HG03442 (cell line): ENCODE data around the gene ECI1.
"Not testable (repeated sequence)": the region's sequence is repeated elsewhere in the genome, so short reads cannot be mapped to it uniquely, and the experiment has no call there.

Experiments
- ATAC-seq: cut with Tn5 transposase; IDR thresholded peaks from one replicate; pipeline ENCODE4 v1.9.1; 2021; ENCODE audit warnings: mild to moderate bottlenecking, moderate library complexity; ENCODE audit not compliant: unreplicated experiment

Gene ECI1

DNA sequence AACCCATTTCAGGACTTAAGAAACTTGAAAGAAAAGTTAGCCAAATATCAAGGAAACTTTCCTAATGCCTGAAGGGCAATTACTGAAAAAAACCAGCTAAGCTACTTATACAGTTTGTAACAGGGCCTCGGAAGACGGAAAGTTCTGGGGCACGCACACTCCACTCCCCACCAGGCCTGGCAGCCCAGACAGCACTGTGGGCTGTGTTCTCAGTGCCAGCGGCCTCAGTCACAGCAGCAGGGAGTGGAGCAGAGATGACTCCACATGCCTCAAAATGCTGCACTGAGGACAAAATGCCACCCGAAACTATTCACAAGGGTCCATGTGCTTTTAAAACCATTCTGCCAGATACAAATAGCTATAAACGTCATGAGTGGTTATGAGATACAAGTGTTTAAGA is 6.3 kb upstream of the ECI1 start:
- ATAC-seq, result no peak

- ATAC-seq, result no peak
Observed at GRCh38 chr16:2256531-2257140, 5.2 kb upstream of the ECI1 start.

DNA sequence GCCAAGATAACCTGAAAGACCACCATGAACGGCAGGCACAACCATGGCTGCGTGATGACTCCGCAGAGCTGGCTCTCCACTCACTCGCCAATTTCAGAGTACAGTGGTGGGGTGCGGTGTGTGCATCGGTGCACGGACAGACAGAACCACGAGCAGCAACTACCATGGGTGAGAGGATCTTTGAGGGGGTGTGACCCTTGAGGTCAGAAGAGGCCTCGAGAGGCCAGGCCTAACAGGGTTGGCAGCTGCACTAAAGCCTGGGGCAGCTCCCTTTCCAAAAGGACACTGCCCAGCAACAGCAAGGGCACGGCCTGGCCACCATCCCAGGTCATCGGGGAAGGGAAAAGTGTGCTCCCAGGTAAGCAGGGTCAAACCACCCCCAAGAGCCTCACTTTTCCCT is 1.9 kb upstream of the ECI1 start:
- no peak for ATAC-seq

DNA sequence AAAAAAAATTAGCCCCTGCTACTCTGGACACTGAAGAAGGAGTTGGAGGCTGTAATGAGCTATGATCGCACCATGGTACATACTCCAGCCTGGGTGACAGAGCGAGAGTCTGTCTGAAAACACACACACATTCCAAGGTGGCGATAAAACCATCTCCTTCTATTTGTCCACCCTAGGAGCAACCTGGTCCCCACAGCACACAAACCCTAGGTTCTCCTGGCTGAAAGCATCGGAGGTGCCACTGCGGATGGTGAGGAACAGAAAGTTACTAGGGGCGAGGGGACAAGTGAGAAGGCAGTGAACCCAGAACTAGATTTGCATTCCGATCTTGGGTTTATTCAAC is 1.4 kb upstream of the ECI1 start:
- ATAC-seq, result no peak

DNA sequence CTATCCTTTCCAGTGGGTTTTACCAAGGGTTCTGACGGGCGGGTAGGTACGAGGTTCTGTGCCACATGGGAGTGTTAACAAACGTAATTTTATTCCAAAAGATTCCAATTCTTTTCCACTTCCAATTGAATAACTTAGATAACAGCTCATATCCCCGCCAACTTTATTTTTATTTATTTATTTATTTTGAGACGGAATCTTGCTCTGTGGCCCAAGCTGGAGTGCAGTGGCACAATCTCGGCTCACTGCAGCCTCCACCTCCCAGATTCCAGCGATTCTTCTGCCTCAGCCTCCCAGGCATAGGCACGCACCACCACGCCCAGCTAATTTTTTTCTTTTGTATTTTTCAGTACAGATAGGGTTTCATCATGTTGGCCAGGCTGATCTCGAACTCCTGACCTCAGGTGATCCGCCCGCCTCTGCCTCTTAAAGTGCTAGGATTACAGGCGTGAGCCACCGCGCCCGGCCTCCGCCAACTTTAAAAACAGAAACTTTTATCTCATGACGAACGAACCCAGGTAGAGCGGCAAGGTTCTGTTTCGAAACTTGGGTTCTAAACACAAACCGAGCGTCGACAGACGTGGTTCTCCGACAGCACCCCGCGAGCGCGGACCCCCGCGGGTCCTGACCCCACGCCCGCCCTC is 613 bp downstream of the ECI1 start:
- ATAC-seq, result no peak

- no peak for ATAC-seq
Observed at GRCh38 chr16:2246301-2246885, 5.0 kb downstream of the ECI1 start.

- no peak for ATAC-seq
Observed at GRCh38 chr16:2244926-2245795, 6.2 kb downstream of the ECI1 start.

- no peak for ATAC-seq
Observed at GRCh38 chr16:2244301-2244700, 7.1 kb downstream of the ECI1 start.

DNA sequence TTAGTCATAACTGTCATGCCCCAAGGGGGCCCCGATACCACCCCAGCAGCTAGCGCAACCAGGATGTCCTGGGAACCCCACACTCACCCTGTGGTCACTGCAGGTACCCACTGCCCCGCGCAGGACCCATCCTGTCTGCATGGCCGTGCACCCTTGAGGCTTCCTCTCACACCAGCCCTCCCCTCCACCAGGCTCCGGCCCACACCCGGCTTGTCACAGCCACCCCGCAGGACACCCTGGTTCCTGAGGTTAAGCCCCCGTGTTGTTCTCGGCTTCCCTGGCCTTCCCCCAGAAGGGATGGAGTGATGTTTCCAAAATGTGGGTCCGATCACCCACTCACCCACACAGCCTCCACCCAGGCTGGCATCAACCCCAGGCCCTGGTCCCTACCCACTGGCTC is 7.6 kb downstream of the ECI1 start:
- ATAC-seq, result no peak

DNA sequence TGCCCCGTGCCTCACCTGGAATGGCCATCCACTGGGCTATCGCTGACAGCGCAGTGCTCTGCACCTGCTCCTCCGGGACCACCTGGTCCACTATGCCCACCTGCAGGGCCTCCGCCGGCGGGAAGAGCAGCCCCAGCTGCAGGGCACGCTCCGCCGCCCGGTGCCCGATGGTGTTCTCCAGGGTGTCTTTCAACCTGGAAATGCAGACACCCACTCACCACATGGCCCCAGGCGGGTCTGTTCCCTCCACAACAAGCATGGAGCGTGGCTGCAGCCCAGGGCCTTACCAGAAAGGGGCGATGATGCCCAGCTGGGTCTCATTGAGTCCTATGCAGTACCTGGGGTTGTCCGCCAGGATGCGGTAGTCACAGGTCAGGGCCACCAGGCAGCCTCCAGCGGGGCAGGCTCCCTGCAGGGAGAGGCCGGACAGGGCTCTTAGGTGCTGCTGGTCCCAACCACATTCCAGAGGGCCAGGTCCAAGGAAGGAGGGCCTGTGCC is 8.3 kb downstream of the ECI1 start:
- ATAC-seq, result no peak

- no peak for ATAC-seq
Observed at GRCh38 chr16:2242598-2242997, 8.8 kb downstream of the ECI1 start.

- not testable (repeated sequence) for ATAC-seq
Observed at GRCh38 chr16:2240331-2240730, 11.1 kb downstream of the ECI1 start.

DNA sequence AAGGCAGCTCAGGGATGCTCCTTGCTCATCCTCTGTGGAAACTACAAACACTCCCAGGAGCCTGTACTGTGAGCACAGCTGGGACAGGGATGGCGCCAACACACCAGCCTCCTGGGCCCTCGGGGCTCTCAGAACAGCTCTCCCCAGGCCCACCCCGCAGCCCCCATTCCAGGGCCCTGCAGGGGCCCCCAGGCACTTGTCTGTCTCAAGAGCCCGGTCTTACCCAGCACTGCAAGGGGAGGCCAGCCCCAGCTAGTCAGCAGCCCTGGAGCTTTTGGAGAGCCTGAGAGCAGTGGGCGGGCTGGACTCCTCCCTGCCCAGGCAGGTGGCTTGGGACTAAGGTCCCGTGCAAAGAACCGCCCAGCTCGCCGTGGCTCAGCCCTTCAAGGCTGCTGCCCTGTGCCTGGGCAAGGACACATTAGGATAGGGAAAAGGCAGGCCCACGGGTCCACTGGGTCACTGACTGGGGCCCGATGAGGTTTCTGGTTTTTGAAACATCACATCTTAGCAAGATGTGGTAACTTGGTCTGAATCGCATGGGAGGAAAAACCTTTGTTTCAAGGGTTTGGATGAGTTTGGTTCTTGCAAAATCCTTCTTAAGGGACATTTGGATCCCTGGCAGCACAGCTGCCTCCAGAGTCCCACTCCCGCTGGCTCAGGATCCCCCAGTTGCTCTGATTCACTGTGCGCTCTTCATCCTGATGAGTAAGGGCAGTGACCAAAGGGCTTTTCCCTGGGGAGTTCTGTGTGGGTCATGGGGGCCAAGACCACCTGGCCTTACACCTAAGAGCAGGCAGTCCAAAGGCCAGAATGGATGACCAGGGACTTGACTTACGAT is 12.3 kb downstream of the ECI1 start:
- ATAC-seq, result no peak

DNA sequence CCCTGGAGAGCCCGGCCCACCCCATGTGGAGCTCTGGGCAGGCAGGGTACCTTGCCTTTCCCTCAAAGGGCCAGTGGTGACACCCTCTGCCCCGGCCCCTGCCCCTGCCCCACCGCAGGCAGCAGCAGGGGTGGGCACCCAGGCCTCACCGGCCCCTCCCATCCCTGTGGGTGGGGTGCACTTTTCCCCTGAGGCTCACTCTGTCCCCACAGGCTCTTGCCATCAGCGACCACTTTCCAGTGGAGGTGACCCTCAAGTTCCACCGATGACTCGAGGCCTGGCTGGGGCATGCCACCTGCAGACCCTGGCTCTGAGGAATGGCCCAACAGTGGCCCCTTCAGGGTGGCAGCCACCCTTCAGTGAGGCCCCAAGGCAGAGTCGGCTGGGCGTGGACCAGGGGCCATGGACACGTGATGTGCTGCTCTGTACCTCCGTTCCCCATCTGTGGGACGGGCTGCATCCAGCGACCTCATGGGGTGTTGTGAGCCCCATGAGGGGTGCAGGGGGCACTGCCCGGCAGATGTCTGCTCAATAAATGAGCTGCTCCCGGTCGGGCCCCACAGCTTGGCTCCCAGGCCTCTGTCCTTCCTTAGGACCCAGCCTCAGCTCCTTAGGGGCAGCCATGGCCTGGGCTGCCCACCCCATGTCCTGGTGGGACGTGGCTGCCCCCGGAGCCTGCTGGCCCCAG is 13.1 kb downstream of the ECI1 start:
- no peak for ATAC-seq

DNA sequence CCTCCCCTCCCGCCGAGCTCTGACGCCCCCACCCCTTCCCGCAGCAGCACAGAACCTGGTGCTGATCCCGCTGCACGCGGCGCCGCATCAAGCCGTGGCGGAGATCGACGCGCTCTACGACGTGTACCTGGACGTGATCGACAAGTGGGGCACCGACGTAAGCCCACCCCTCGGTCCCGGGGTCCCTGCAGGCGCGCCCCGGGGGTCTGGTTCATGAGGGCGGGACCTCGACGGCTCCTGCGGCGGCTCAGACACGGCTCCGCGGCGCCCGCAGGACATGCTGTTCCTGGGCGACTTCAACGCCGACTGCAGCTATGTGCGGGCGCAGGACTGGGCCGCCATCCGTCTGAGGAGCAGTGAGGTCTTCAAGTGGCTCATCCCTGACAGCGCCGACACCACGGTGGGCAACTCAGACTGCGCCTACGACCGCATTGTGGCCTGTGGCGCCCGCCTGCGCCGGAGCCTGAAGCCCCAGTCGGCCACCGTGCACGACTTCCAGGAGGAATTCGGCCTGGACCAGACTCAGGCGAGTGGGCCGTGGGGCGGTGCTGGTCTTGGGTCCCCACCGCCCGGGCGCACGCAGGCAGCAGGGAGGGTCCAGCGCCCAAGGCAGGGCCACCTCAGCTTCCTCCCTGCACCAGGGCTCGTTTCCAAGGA is 13.8 kb downstream of the ECI1 start:
- ATAC-seq, result no peak

DNA sequence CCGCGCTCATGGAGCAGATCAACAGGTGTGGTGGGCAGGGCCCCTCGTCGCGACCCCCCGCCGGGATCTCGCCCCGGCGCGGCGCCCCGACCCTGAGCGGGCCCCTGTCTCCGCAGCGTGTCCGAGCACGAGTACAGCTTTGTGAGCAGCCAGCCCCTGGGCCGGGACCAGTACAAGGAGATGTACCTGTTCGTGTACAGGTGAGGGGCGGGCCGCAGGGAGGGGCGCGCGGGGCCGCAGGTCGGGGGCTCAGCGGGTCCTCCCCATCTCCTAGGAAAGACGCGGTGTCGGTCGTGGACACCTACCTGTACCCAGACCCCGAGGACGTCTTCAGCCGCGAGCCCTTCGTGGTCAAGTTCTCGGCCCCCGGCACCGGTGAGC is 14.3 kb downstream of the ECI1 start:
- ATAC-seq, result no peak

GRCh38 chr16:2236337-2237101 is 14.9 kb downstream of the ECI1 start, which contains the start of gene DNASE1L2:
Gene DNASE1L2, plus strand, starts transcription at chr16:2236444. Its CDS starts 373 bp downstream, at chr16:2236817.
- ATAC-seq, result no peak

- no peak for ATAC-seq
Observed at GRCh38 chr16:2235695-2236336, 15.6 kb downstream of the ECI1 start.
